Right lung (tissue), 10 donors: ENCODE data around the gene LITAF. TPM values are rescaled to one million over a fixed set of nuclear protein-coding genes. Genes with fewer than 3 reads are reported as not detected.

Experiments used
- DNase-seq, 2 donors: peaks; one replicate each; pipeline ENCODE4 v3.0.0-alpha.2; 2013
- long read RNA-seq, 8 donors: transcript quantifications; one replicate each; lab custom pipeline, GENCODE V29; 2026
- polyA plus RNA-seq, 5 donors: library from polyadenylated mRNA; unstranded; fragments of 120-200 nt; gene quantifications; one replicate each; pipeline versions ENCODE4 v1.2.1 to v1.2.3, GENCODE V29; 2013; ENCODE audit warnings: inconsistent platforms in 1 of 5, low replicate concordance in 1 of 5; ENCODE audit not compliant: insufficient read length in 5 of 5, insufficient read depth in 1 of 5

LITAF gene
- polyA plus RNA-seq, result 100 to 1,000 TPM; 111 to 130 (median 121) TPM
- long read RNA-seq, donor 1, transcript LITAF-221 (4 exons, 2,467 nt), result major isoform, 34 of 88 reads
- long read RNA-seq, donor 1, partial matches to known transcripts, result 48 of 88 reads
- long read RNA-seq, donor 1, other reads (novel, unspliced or antisense), result 0 of 88 reads
- long read RNA-seq, donor 2, transcript LITAF-221 (4 exons, 2,467 nt), result major isoform, 29 of 57 reads
- long read RNA-seq, donor 2, transcript LITAF-205 (4 exons, 1,118 nt), result minor isoform, 7 of 57 reads
- long read RNA-seq, donor 2, partial matches to known transcripts, result 16 of 57 reads
- long read RNA-seq, donor 2, other reads (novel, unspliced or antisense), result 0 of 57 reads
- long read RNA-seq, donor 3, transcript LITAF-205 (4 exons, 1,118 nt), result minor isoform, 7 of 68 reads
- long read RNA-seq, donor 3, transcript LITAF-221 (4 exons, 2,467 nt), result major isoform, 29 of 68 reads
- long read RNA-seq, donor 3, partial matches to known transcripts, result 28 of 68 reads
- long read RNA-seq, donor 3, other reads (novel, unspliced or antisense), result 0 of 68 reads
- long read RNA-seq, donor 4, transcript LITAF-221 (4 exons, 2,467 nt), result major isoform, 17 of 38 reads
- long read RNA-seq, donor 4, partial matches to known transcripts, result 14 of 38 reads
- long read RNA-seq, donor 4, other reads (novel, unspliced or antisense), result 0 of 38 reads
- long read RNA-seq, donor 5, transcript LITAF-214 (2 exons, 486 nt), result minor isoform, 10 of 260 reads
- long read RNA-seq, donor 5, transcript LITAF-221 (4 exons, 2,467 nt), result major isoform, 24 of 260 reads
- long read RNA-seq, donor 5, partial matches to known transcripts, result 219 of 260 reads
- long read RNA-seq, donor 5, other reads (novel, unspliced or antisense), result 0 of 260 reads
- long read RNA-seq, donor 6, transcript LITAF-214 (2 exons, 486 nt), result minor isoform, 5 of 106 reads
- long read RNA-seq, donor 6, transcript LITAF-205 (4 exons, 1,118 nt), result minor isoform, 8 of 106 reads
- long read RNA-seq, donor 6, transcript LITAF-221 (4 exons, 2,467 nt), result major isoform, 61 of 106 reads
- long read RNA-seq, donor 6, partial matches to known transcripts, result 29 of 106 reads
- long read RNA-seq, donor 6, other reads (novel, unspliced or antisense), result 0 of 106 reads
- long read RNA-seq, donor 7, transcript LITAF-221 (4 exons, 2,467 nt), result major isoform, 30 of 71 reads
- long read RNA-seq, donor 7, transcript LITAF-205 (4 exons, 1,118 nt), result minor isoform, 11 of 71 reads
- long read RNA-seq, donor 7, partial matches to known transcripts, result 28 of 71 reads
- long read RNA-seq, donor 7, other reads (novel, unspliced or antisense), result 0 of 71 reads
- long read RNA-seq, donor 8, transcript LITAF-221 (4 exons, 2,467 nt), result major isoform, 16 of 29 reads
- long read RNA-seq, donor 8, partial matches to known transcripts, result 10 of 29 reads
- long read RNA-seq, donor 8, other reads (novel, unspliced or antisense), result 0 of 29 reads

DNA sequence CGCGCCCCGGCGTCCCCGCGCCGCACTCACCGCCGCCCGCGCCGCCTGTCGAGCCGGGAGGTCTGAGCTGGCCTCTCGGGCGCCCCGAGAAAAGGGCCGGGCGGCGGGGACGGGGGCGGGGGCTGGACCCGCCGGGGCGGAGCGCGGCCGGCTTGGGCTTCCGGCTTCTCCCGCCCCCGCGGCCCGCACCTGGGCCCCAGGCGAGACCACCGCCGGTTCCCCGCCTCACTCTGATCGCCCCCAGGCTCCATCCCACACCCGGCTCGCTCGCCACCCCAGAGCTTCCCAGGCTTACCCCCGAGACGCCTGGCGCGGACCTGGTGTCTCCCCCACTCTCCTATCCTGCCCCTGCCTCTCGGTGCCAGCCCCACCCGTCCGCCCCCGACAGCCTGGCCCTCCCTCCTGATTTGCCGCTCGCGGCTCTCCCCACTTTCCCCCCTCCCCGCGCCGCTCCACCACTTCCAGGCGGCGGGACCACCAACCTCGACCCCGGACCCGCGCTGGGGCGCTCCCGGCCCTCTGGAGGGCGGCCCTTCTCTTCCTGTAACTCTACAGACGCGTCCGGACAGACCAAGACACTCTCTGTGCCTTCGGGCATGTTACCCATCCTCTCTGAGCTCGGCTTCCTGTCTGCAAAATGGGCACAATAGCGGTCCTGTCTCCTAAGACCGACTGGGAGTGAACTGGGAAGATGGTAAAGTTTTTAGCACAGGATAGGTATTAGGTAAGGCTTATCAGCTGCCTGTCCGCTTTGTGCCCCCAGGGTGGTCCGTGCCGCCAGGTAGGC lies at the start of gene LITAF:
TSS of gene LITAF (minus strand) at position 64 of the 787 bp plus-strand sequence. CDS start 30,189 bp downstream, outside the sequence.
- peak; percentile 63 to 76 for DNase-seq

DNA sequence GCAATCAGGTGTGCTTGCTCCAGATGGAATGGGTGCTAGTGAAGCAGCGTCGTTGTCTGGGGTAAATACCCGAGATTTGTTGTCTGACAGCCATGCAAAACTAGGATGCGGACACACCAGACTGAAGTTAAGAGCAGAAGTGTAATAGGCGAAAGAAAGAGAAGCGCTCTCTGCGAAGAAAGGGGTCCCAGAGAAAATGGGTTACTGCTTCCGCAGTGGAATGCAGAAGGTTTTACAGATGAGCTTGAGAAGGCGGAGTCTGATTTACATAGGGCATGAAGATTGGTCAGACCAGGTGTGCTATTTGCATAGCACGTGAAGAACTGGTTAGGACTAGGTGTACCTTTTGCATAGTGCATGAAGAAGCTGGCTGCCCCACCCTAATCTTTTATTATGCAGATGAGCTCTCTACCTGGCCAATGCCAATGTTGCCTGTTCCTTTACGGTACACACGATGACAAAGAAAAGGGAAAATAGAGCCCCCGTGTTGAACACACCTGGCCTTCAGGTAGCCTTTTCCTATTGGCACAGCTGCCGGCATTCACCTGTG lies 49.5 kb upstream of the LITAF start:
- no peak for DNase-seq

- DNase-seq, result no peak
These were observed 49.0 kb upstream of the LITAF start for GRCh38 chr16:11635679-11636171.

DNA sequence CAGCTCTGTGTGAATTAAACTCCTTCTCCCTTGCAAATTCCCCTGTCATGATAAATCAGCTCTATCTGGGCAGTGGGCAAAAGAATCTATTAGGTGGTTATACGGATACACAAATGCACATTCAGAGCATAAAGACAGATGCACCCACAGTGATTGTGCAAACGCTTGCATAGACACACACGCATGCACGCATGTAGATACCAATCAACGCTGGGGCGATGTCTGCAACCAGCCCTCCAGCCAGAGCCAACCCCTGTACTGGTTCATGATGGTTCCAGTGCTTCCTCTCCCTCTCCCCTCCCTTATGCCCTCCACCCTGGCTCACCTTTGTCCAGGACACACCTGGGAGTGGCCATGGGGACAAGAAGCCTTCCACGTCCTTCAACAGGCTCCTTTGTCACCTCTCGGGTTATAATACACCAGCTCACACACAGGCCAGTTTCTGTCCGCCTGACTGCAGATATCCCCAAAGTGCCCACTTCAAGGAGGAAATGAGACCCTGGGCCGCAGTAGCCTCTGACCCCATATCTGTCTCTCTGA lies 48.5 kb upstream of the LITAF start:
- DNase-seq, result no peak

- DNase-seq, result no peak
These were observed 47.6 kb upstream of the LITAF start for GRCh38 chr16:11634312-11634711.

GRCh38 chr16:11633113-11633512 lies 46.4 kb upstream of the LITAF start:
- no peak for DNase-seq

- DNase-seq, result peak; percentile 62 to 78
These were observed 45.8 kb upstream of the LITAF start for GRCh38 chr16:11632455-11632939.

DNA sequence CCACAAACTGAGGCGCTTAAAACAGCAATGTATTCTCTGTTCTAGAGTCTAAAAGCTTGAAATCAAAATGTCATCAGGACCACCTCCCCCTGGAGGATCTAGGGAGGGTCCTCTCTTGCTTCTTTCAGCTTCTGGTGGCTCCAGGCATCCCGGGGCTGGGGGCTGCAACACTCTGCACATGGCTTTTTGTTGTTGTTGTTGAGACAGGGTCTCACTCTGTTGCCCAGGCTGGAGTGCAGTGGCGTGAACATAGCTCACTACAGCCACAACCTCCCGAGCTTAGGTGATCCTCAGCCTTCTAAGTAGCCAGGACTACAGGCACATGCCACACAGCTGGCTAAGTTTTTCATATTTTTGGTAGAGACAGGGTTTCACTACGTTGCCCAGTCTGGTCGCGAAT lies 44.5 kb upstream of the LITAF start:
- no peak for DNase-seq

- DNase-seq, result no peak
These were observed 44.0 kb upstream of the LITAF start for GRCh38 chr16:11630768-11631056.

DNA sequence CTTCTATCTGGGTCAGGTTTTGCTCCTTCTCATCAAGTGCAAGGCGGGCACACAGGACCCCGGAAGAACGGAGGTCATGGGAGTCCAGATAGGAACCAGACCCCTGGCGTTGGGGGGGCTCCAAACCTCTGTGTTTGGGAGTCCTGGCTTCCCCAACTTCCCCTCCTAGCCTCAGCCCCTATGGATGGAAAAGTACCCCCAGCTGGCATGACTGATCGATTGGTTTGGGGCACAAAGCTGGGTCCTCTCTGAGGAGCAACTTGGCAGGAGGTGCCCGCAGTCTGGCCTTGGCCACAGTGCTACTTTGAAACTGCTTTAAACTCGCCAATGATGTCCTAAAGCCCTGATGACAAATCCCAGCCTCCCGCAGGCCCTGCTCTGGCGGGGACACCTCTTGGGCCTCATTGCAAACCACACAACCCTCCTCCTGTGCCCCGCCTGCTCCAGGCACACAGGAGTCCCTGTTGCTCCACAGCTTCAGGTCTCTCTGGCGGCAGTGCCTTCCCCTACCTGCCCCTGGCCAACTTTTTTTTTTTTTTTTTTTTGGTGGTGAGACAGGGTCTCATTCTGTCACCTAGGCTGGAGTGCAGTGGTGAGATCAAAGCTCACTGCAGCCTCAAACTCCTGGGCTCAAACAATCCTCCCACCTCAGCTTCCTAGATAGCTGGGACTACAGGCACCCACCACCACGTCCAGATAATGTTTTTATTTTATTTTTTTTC lies 43.5 kb upstream of the LITAF start:
- no peak for DNase-seq

DNA sequence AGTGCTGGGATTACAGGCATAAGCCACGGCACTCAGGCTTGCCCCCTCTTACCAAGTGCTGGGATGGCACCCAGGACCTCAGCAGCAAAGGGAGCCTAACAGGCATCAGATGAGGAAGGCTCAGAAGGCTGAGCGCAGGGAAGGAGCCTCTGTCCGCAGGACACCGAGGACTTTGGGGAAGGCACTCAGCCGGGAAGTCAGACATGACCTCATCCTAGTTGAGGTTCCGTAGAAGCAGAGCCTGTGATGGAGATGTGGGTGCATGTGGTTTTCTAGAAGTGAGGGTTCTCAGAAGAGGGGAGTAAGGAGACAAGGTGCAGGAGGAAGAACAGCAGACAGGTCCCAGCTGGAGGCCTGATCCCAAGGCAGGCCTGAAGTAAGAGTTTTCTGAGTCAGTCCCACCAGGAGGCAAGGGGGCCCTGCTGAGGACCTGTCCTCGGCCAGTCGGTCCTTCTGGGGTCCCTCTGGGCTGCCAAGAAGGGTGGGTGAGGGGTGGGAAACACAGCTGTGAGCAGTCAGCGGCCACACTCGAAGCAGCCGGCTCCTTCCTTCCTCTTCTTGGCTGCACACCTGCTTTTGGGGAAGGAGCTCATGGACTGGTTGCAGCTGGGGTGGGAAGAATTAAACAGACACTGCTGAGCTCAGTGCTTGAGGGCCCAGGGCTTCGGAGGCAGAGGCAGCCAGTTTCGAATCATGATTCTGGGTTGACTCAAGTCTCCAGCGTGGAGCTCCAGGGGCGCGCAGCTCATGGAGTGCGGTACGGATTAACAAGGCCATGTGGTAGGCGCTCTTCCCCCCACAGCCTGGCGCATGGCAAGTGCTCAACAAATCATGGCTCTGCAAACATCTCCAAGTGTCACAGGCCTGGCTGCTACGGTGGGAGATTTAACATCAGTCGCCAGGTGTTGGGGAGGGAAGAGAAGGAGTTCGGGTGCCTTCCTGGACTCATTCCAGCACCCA lies 42.6 kb upstream of the LITAF start:
- DNase-seq, result peak; percentile 77 to 79

- DNase-seq, result no peak
These were observed 41.2 kb upstream of the LITAF start for GRCh38 chr16:11627822-11628457.

- no peak for DNase-seq
These were observed 40.6 kb upstream of the LITAF start for GRCh38 chr16:11627292-11627663.

GRCh38 chr16:11626657-11627291 lies 40.1 kb upstream of the LITAF start:
- DNase-seq, result no peak

DNA sequence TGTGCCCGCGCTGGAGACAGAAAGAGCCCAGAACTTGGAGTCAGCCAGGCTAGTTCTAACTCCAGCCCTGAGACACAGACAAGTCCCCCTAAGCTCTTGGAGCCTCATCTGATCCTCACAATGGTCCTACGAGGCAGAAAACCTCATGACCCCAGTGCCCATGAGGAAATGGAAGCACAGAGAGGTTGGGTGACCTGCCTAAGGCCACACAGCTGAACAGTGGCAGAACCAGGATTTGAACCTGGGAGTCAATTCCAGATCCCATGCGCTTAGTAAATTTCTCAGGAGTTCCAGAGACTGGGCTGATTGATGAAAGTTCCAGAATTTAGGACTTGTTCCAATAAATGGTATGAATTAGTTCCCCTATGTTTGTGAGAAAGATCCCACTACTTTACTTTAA lies 39.0 kb upstream of the LITAF start:
- no peak for DNase-seq

DNA sequence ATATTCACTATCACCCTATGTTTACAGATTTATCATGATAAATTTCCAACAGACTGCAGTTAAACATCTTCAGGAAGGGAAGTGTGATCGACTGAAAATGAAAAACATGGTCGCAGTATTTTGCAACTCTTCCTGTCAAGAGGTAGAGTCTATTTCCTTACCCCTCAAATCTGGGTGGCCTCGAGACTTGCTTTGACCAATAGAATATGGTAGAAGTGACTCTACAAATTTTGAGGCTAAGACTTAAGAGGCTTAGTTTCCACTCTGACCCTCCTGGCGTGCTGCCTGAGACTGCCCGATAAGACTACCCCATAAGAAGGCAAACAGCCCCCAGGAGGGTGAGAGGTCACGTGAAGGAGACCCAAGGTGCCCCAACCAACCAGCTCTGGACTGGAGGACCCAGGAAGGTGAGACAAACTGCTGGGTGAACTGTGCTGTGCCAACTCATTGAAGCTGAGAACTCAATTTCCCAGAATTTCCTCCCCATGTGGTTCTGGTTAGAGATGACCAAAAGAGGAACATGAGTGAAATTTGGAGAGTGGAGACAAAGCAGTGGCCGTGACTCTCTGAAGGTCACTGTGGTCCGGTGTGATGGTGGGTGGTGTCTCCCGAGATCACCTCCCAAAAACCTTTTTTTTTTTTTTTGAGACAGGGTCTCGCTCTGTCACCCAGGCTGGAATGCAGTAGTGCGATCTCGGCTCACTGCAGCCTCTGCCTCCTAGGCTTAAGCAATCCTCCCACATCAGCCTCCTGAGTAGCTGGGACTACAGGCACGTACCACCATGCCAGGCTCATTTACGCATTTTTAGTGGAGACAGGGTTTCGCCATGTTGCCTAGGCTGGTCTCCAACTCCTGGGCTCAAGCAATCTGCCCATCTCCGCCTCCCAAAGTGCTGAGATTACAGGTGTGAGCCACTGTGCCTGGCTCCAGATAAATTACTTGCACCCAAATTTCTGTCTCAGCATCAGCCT lies 38.2 kb upstream of the LITAF start:
- no peak for DNase-seq
